Esophagus squamous epithelium (tissue), 5 donors: Measurements from ENCODE around the gene POT1. TPM values are rescaled to one million over a fixed set of nuclear protein-coding genes. Genes with fewer than 3 reads are reported as not detected.

Experiments
- DNase-seq: peaks from one replicate; lab custom pipeline; 2025; lab: John Stamatoyannopoulos, UW
- H3K27ac ChIP-seq, 4 donors: fragments of 200-600 bp; sonication (generic); one replicate each; pipeline ENCODE4 v1.5.1; 2016 to 2019; ENCODE audit warnings: mild to moderate bottlenecking in 1 of 4
- H3K27me3 ChIP-seq, 4 donors: fragments of 200-600 bp; sonication (generic); 1 replicate in 3 of 4; 2 replicates in 1 of 4; pipeline versions ENCODE4 v1.5.1 to v1.6.0; 2017 to 2021; ENCODE audit warnings: antibody characterized with exemption in 1 of 4
- H3K36me3 ChIP-seq, 3 donors: fragments of 200-600 bp; sonication (generic); one replicate each; pipeline ENCODE4 v1.5.1; 2016 to 2019
- H3K4me1 ChIP-seq, 3 donors: fragments of 200-600 bp; sonication (generic); one replicate each; pipeline ENCODE4 v1.5.1; 2017 to 2019
- H3K4me3 ChIP-seq, 4 donors: fragments of 200-600 bp; sonication (generic); 1 replicate in 3 of 4; 2 replicates in 1 of 4; pipeline ENCODE4 v1.5.1; 2016 to 2019; ENCODE audit warnings: mild to moderate bottlenecking in 2 of 4, moderate library complexity in 1 of 4
- H3K9me3 ChIP-seq, 3 donors: fragments of 200-600 bp; sonication (generic); one replicate each; pipeline ENCODE4 v1.5.1; 2016 to 2019
- CTCF ChIP-seq, 6 experiments: fragments of 450-650 bp in 4 of 6; fragments of 200-600 bp in 2 of 6; sonication (generic) in 2 of 6; IDR thresholded peaks; one replicate each; pipeline ENCODE4 v1.5.1; 2016 to 2019; ENCODE audit warnings: antibody characterized with exemption in 6 of 6, mild to moderate bottlenecking in 4 of 6, moderate library complexity in 4 of 6
- POLR2A ChIP-seq, 4 donors: fragments of 450-650 bp; IDR thresholded peaks; one replicate each; pipeline ENCODE4 v1.6.1; 2017; ENCODE audit warnings: antibody characterized with exemption in 4 of 4, mild to moderate bottlenecking in 4 of 4, moderate library complexity in 3 of 4
- WGBS, 2 donors: methylation state at CpG; one replicate each; pipeline ENCODE4 v1.1.5; 2018; 5-methylcytosine and 5-hydroxymethylcytosine counted together
- intact Hi-C: fragments of 100-400 bp; cut with DNase I; formaldehyde crosslinking; loops from one replicate; pipeline ENCODE4 v1.15.0; 2022
- total RNA-seq, 4 donors: library from RNA; depleted of rRNA; stranded (reverse); fragments of >200 nt; gene quantifications; one replicate each; pipeline ENCODE4 v1.1.0, GENCODE V29; 2016
- donor health status: DM: yes; HTN: yes; CAD: no.

Gene POT1
- total RNA-seq, 4 donors from 2014 or later = 11.4 to 21.6 (median 13.4) TPM

- Histone ChIP-seq H3K9me3 (no peaks in the 10 kb centered on the region), H3K27ac (no peak overlapping the region), H3K36me3 (no peaks in the 10 kb centered on the region), H3K27me3 (peaks cover 0 to 22% (median 0%) of the 10 kb centered on the region in 4 donors), H3K4me3 (no peak overlapping the region), H3K4me1 (no peaks in the 10 kb centered on the region)
- TF ChIP-seq CTCF (IDR thresholded peaks at IDR 0.05) (no peak), POLR2A (IDR thresholded peaks at IDR 0.05) (no peak)
- 42 to 44% methylated on average over 2 of the region's 2 CpGs for WGBS, 2 donors
- intact Hi-C loops = no loop called here
- DNase-seq = no peak
Measured at GRCh38 chr7:124796771-124797170, 132.9 kb downstream of the POT1 start.

- Histone ChIP-seq H3K4me1 (no peaks in the 10 kb centered on the region), H3K36me3 (no peaks in the 10 kb centered on the region), H3K4me3 (no peak overlapping the region), H3K27ac (no peak overlapping the region), H3K9me3 (no peaks in the 10 kb centered on the region), H3K27me3 (peaks cover 0 to 14% (median 0%) of the 10 kb centered on the region in 4 donors)
- intact Hi-C loops = no loop called here
- WGBS, 2 donors = 83 to 89% methylated on average over 3 of the region's 3 CpGs
- DNase-seq = no peak
- TF ChIP-seq CTCF (IDR thresholded peaks at IDR 0.05) (no peak), POLR2A (IDR thresholded peaks at IDR 0.05) (no peak)
Measured at GRCh38 chr7:124792696-124793095, 136.9 kb downstream of the POT1 start.

GRCh38 chr7:124792002-124792401, 137.6 kb downstream of the POT1 start:
- peaks cover 0 to 11% (median 0%) of the 10 kb centered on the region in 4 donors for H3K27me3 ChIP-seq
- no peak for DNase-seq
- no peak overlapping the region for H3K27ac ChIP-seq
- TF ChIP-seq POLR2A (IDR thresholded peaks at IDR 0.05) (no peak), CTCF (IDR thresholded peaks at IDR 0.05) (no peak)
- H3K9me3 ChIP-seq = no peaks in the 10 kb centered on the region
- intact Hi-C loops = no loop called here
- H3K36me3 ChIP-seq = no peaks in the 10 kb centered on the region
- H3K4me1 ChIP-seq = no peaks in the 10 kb centered on the region
- H3K4me3 ChIP-seq = no peak overlapping the region

DNA sequence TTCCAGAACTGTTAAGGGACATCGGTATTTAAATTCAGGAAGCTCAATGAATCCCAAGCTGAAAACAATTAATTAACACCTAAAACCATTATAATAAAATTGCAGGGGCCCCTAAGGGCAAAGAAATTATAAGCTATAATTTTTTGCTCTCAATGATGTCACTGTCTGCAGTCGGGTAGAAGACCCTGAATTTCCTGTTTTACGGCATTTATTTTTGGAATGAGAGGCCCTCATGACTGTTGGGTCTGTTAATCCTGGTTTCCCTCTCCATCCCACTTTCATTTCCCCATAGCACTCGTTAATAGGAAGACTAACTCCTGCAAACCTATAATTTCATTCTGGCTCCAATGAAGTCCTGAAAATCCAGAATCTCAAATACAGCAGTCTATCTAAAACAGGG, 138.2 kb downstream of the POT1 start:
- intact Hi-C loops = no loop called here
- H3K4me1 ChIP-seq = no peaks in the 10 kb centered on the region
- H3K9me3 ChIP-seq = no peaks in the 10 kb centered on the region
- TF ChIP-seq POLR2A (IDR thresholded peaks at IDR 0.05) (no peak), CTCF (IDR thresholded peaks at IDR 0.05) (no peak)
- DNase-seq = no peak
- no peaks in the 10 kb centered on the region for H3K36me3 ChIP-seq
- WGBS, 2 donors = 64 to 72% methylated on average over 4 of the region's 4 CpGs
- H3K4me3 ChIP-seq = no peak overlapping the region
- no peak overlapping the region for H3K27ac ChIP-seq
- peaks cover 0 to 11% (median 0%) of the 10 kb centered on the region in 4 donors for H3K27me3 ChIP-seq

- Histone ChIP-seq H3K4me3 (no peak overlapping the region), H3K27me3 (peaks cover 0 to 17% (median 0%) of the 10 kb centered on the region in 4 donors), H3K9me3 (no peaks in the 10 kb centered on the region), H3K36me3 (no peaks in the 10 kb centered on the region), H3K4me1 (no peaks in the 10 kb centered on the region), H3K27ac (no peak overlapping the region)
- DNase-seq = no peak
- WGBS, 2 donors = 60 to 71% methylated on average over 6 of the region's 6 CpGs
- intact Hi-C loops = no loop called here
- TF ChIP-seq POLR2A (IDR thresholded peaks at IDR 0.05) = no peak
- TF ChIP-seq CTCF (IDR thresholded peaks at IDR 0.05) = no peak
Measured at GRCh38 chr7:124790645-124791044, 139.0 kb downstream of the POT1 start.
